Measurements from ENCODE around the gene DEPDC1. TPM values are rescaled to one million over a fixed set of nuclear protein-coding genes. Genes with fewer than 3 reads are reported as not detected.

The DEPDC1 gene
- total RNA-seq, 1 experiment from 2014 or later = 61.9 TPM

DNA sequence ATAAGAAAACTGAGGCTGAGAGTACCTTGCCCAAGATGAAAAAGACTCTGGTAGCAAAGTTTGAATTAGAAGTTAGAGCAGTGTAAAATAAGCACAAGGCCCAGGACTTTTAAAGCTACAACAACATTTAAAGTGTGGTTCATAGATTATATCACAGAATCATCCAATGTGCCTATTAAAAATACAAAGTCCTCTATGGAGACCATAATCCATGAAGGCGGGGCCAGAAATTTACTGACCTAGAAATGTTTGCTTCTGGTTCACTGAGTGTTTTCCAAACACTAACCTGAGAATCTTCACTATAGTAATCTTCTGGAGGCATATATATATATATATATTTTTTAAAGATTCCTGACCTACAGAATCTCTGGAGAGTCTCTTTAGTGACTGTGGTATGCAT is 12.3 kb downstream of the DEPDC1 start:
- peaks cover 56 to 63% of the 10 kb centered on the region in 2 experiments for H3K36me3 ChIP-seq (ENCODE audit: control insufficient read depth in 1 of 2, insufficient read depth in 2 of 2, low read length in 2 of 2)
- no TSS peak for BruUV-seq (replicated peaks)
- POLR2A ChIA-PET = no interaction called here

More for the DNA sequence above, 12.3 kb downstream of the DEPDC1 start:
- TF ChIP-seq ZFX (IDR thresholded peaks at IDR 0.05) = no peak
- no peak for TF ChIP-seq EZH2 (IDR thresholded peaks at IDR 0.05)
- no peak for TF ChIP-seq YY1 (IDR thresholded peaks at IDR 0.05; ENCODE audit: extremely low read depth, insufficient replicate concordance, low read depth, low read length)
- no peak for TF ChIP-seq CEBPB (IDR thresholded peaks at IDR 0.05; ENCODE audit: low read depth)
- TF ChIP-seq JUND (IDR thresholded peaks at IDR 0.05) = no peak
- no peak for TF ChIP-seq POLR2A (IDR thresholded peaks at IDR 0.05; ENCODE audit: borderline replicate concordance, extremely low read depth, insufficient read depth, insufficient read length)
- no peak for TF ChIP-seq SIN3A (IDR thresholded peaks at IDR 0.05; ENCODE audit: low read depth)
- no peak for TF ChIP-seq ZBTB33 (IDR thresholded peaks at IDR 0.05; ENCODE audit: extremely low read depth, insufficient replicate concordance, low read length)
- no peak for TF ChIP-seq ELF1 (IDR thresholded peaks at IDR 0.05; ENCODE audit: borderline replicate concordance, low read depth)
- TF ChIP-seq, protein P1, sequence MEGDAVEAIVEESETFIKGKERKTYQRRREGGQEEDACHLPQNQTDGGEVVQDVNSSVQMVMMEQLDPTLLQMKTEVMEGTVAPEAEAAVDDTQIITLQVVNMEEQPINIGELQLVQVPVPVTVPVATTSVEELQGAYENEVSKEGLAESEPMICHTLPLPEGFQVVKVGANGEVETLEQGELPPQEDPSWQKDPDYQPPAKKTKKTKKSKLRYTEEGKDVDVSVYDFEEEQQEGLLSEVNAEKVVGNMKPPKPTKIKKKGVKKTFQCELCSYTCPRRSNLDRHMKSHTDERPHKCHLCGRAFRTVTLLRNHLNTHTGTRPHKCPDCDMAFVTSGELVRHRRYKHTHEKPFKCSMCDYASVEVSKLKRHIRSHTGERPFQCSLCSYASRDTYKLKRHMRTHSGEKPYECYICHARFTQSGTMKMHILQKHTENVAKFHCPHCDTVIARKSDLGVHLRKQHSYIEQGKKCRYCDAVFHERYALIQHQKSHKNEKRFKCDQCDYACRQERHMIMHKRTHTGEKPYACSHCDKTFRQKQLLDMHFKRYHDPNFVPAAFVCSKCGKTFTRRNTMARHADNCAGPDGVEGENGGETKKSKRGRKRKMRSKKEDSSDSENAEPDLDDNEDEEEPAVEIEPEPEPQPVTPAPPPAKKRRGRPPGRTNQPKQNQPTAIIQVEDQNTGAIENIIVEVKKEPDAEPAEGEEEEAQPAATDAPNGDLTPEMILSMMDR (IDR thresholded peaks at IDR 0.05 in 2 of 3, conservative IDR thresholded peaks at IDR 0.05 in 1 of 3; ENCODE audit: borderline replicate concordance in 1 of 3, insufficient read depth in 1 of 3, low read depth in 2 of 3, low read length in 2 of 3) = no peak
- Histone ChIP-seq H4K20me1 (ENCODE audit: insufficient read depth) (no peaks in the 10 kb centered on the region), H3K4me1 (ENCODE audit: control insufficient read depth in 1 of 2, insufficient read depth in 2 of 2, low read length in 2 of 2) (no peaks in the 10 kb centered on the region), H3K9me2 (ENCODE audit: insufficient read depth) (no peaks in the 10 kb centered on the region), H3K9me3 (ENCODE audit: control insufficient read depth in 1 of 2, insufficient read depth in 1 of 2, low read depth in 1 of 2, low read length in 2 of 2) (no peaks in the 10 kb centered on the region), H3K27ac (ENCODE audit: low read depth, low read length) (no peak overlapping the region), H3K4me2 (ENCODE audit: low read length) (no peak overlapping the region), H3K79me2 (ENCODE audit: insufficient read depth, low read length) (peaks cover 42% of the 10 kb centered on the region), H3K4me3 (replicated peaks in 1 of 2; ENCODE audit: low read depth in 1 of 2, low read length in 2 of 2) (no peak overlapping the region), H2AFZ (ENCODE audit: low read depth, low read length, poor library complexity, severe bottlenecking) (no peak overlapping the region), H3K27me3 (ENCODE audit: insufficient read depth, low read length) (no peaks in the 10 kb centered on the region), H3K9ac (ENCODE audit: low read length) (no peak overlapping the region)
- RAD21 ChIA-PET (ENCODE audit: low non-redundant PET in 1 of 2, low total read pairs in 2 of 2, uncharacterized antibody in 2 of 2, unreplicated experiment in 2 of 2) = no interaction called here
- DNase-seq (ENCODE audit: low read depth, low spot score) (no peak), ATAC-seq (no peak)
- CTCF ChIA-PET = interaction anchor here (1.3 kb wide), 1 partner anchor 14 kb away, joined by 4 read pairs; no protein-coding TSS in a partner anchor
- intact Hi-C loops (cut with micrococcal nuclease) = no loop called here

Data from HCT116 (cell line).